ENCODE results near the gene CACNA1I. TPM values are rescaled to one million over a fixed set of nuclear protein-coding genes. Genes with fewer than 3 reads are reported as not detected.

The CACNA1I gene
- total RNA-seq, 1 donor from 2014 or later: 0.10 TPM

- DNase-seq: no peak
These were observed 34.6 kb upstream of the CACNA1I start for GRCh38 chr22:39535831-39536449.

- no peak for DNase-seq
These were observed 33.8 kb upstream of the CACNA1I start for GRCh38 chr22:39536711-39537110.

GRCh38 chr22:39537975-39538374 is 32.6 kb upstream of the CACNA1I start:
- no peak for DNase-seq

GRCh38 chr22:39543095-39543494 is 27.5 kb upstream of the CACNA1I start:
- DNase-seq: peak; percentile 42

- peak; percentile 82 for DNase-seq
These were observed 24.9 kb upstream of the CACNA1I start for GRCh38 chr22:39545386-39546365.

- no peak for DNase-seq
These were observed 23.5 kb upstream of the CACNA1I start for GRCh38 chr22:39546889-39547586.

GRCh38 chr22:39547587-39547947 is 23.0 kb upstream of the CACNA1I start:
- DNase-seq: no peak

GRCh38 chr22:39553429-39553828 is 17.1 kb upstream of the CACNA1I start:
- no peak for DNase-seq

GRCh38 chr22:39554151-39554550 is 16.4 kb upstream of the CACNA1I start:
- DNase-seq: no peak

GRCh38 chr22:39556970-39557841 is 13.3 kb upstream of the CACNA1I start:
- peak; percentile 44 for DNase-seq

- DNase-seq: no peak
These were observed 12.3 kb upstream of the CACNA1I start for GRCh38 chr22:39558254-39558727.

GRCh38 chr22:39558950-39559349 is 11.6 kb upstream of the CACNA1I start:
- DNase-seq: no peak

- DNase-seq: no peak
These were observed 11.0 kb upstream of the CACNA1I start for GRCh38 chr22:39559456-39560105.

GRCh38 chr22:39560127-39560526 is 10.4 kb upstream of the CACNA1I start:
- no peak for DNase-seq

GRCh38 chr22:39562839-39563489 is 7.6 kb upstream of the CACNA1I start:
- no peak for DNase-seq

GRCh38 chr22:39563571-39564428 is 6.8 kb upstream of the CACNA1I start:
- DNase-seq: no peak

GRCh38 chr22:39565414-39565944 is 5.1 kb upstream of the CACNA1I start:
- DNase-seq: no peak

GRCh38 chr22:39567135-39567946 is 3.2 kb upstream of the CACNA1I start:
- DNase-seq: no peak

Data from tongue (tissue), 2 donors.